Sigmoid colon (tissue), 3 donors: ENCODE measurements around the gene PPL.

Experiments
- CTCF ChIP-seq, 4 experiments: fragments of 450-650 bp in 3 of 4; fragments of 200-600 bp in 1 of 4; IDR thresholded peaks; one replicate each; pipeline ENCODE4 v1.5.1; 2016 to 2019; ENCODE audit warnings: antibody characterized with exemption in 4 of 4, mild to moderate bottlenecking in 3 of 4, moderate library complexity in 2 of 4
- POLR2A ChIP-seq, 2 donors: fragments of 450-650 bp; IDR thresholded peaks; one replicate each; pipeline ENCODE4 v1.6.1; 2016; ENCODE audit warnings: antibody characterized with exemption in 2 of 2, mild to moderate bottlenecking in 2 of 2, moderate library complexity in 2 of 2

- TF ChIP-seq POLR2A (IDR thresholded peaks at IDR 0.05) (no peak), CTCF (IDR thresholded peaks at IDR 0.05) (no peak)
Measured at GRCh38 chr16:4933433-4933832, 3.5 kb downstream of the PPL start.
